Esophagus squamous epithelium (tissue), 4 donors: Measurements from ENCODE around the gene OR1L6.

Experiments
- POLR2A ChIP-seq, 4 donors: fragments of 450-650 bp; IDR thresholded peaks; one replicate each; pipeline ENCODE4 v1.6.1; 2017; ENCODE audit warnings: antibody characterized with exemption in 4 of 4, mild to moderate bottlenecking in 4 of 4, moderate library complexity in 3 of 4
- TF ChIP-seq, protein P1 (sequence below), 6 experiments: fragments of 450-650 bp in 4 of 6; fragments of 200-600 bp in 2 of 6; sonication (generic) in 2 of 6; IDR thresholded peaks; one replicate each; pipeline ENCODE4 v1.5.1; 2016 to 2019; ENCODE audit warnings: antibody characterized with exemption in 6 of 6, mild to moderate bottlenecking in 4 of 6, moderate library complexity in 4 of 6

DNA sequence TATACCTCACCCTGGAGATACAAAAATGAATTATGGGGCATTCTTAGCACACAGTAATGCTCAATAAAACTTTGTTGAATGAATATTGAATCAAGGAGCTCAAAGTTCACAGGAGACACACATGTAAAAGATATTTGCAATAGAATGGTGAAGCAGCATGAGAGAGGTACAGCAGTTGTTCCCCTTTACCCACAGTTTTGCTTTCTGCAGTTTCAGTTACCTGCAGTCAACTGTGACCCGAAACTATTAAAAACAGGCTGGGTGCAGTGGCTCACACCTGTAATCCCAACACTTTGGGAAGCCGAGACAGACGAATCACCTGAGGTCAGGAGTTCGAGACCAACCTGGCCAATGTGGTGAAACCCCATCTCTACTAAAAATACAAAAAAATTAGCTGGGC lies 44.2 kb downstream of the OR1L6 start:
- no peak for TF ChIP-seq POLR2A (IDR thresholded peaks at IDR 0.05)
- TF ChIP-seq, protein P1, sequence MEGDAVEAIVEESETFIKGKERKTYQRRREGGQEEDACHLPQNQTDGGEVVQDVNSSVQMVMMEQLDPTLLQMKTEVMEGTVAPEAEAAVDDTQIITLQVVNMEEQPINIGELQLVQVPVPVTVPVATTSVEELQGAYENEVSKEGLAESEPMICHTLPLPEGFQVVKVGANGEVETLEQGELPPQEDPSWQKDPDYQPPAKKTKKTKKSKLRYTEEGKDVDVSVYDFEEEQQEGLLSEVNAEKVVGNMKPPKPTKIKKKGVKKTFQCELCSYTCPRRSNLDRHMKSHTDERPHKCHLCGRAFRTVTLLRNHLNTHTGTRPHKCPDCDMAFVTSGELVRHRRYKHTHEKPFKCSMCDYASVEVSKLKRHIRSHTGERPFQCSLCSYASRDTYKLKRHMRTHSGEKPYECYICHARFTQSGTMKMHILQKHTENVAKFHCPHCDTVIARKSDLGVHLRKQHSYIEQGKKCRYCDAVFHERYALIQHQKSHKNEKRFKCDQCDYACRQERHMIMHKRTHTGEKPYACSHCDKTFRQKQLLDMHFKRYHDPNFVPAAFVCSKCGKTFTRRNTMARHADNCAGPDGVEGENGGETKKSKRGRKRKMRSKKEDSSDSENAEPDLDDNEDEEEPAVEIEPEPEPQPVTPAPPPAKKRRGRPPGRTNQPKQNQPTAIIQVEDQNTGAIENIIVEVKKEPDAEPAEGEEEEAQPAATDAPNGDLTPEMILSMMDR (IDR thresholded peaks at IDR 0.05) = no peak
